Activated CD8-positive, alpha-beta memory T cell treated with anti-CD3 and anti-CD28 coated beads, Interleukin-2, amount 50 U/mL, for 24 hours (primary cell): ENCODE measurements around the gene S1PR4.
A peak's percentile ranks its signal among the peaks of the same experiment; 100 is the strongest.
"Not testable (repeated sequence)": the region's sequence is repeated elsewhere in the genome, so short reads cannot be mapped to it uniquely, and the experiment has no call there.

Experiments used
- DNase-seq: peaks from one replicate; pipeline ENCODE4 v3.0.0-alpha.2; 2020; ENCODE audit errors: extremely low read depth

Gene S1PR4

DNA sequence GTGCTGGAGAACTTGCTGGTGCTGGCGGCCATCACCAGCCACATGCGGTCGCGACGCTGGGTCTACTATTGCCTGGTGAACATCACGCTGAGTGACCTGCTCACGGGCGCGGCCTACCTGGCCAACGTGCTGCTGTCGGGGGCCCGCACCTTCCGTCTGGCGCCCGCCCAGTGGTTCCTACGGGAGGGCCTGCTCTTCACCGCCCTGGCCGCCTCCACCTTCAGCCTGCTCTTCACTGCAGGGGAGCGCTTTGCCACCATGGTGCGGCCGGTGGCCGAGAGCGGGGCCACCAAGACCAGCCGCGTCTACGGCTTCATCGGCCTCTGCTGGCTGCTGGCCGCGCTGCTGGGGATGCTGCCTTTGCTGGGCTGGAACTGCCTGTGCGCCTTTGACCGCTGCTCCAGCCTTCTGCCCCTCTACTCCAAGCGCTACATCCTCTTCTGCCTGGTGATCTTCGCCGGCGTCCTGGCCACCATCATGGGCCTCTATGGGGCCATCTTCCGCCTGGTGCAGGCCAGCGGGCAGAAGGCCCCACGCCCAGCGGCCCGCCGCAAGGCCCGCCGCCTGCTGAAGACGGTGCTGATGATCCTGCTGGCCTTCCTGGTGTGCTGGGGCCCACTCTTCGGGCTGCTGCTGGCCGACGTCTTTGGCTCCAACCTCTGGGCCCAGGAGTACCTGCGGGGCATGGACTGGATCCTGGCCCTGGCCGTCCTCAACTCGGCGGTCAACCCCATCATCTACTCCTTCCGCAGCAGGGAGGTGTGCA lies 587 bp downstream of the S1PR4 start:
- DNase-seq, result no peak

DNA sequence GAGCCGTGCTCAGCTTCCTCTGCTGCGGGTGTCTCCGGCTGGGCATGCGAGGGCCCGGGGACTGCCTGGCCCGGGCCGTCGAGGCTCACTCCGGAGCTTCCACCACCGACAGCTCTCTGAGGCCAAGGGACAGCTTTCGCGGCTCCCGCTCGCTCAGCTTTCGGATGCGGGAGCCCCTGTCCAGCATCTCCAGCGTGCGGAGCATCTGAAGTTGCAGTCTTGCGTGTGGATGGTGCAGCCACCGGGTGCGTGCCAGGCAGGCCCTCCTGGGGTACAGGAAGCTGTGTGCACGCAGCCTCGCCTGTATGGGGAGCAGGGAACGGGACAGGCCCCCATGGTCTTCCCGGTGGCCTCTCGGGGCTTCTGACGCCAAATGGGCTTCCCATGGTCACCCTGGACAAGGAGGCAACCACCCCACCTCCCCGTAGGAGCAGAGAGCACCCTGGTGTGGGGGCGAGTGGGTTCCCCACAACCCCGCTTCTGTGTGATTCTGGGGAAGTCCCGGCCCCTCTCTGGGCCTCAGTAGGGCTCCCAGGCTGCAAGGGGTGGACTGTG lies 1.2 kb downstream of the S1PR4 start:
- DNase-seq, result no peak

DNA sequence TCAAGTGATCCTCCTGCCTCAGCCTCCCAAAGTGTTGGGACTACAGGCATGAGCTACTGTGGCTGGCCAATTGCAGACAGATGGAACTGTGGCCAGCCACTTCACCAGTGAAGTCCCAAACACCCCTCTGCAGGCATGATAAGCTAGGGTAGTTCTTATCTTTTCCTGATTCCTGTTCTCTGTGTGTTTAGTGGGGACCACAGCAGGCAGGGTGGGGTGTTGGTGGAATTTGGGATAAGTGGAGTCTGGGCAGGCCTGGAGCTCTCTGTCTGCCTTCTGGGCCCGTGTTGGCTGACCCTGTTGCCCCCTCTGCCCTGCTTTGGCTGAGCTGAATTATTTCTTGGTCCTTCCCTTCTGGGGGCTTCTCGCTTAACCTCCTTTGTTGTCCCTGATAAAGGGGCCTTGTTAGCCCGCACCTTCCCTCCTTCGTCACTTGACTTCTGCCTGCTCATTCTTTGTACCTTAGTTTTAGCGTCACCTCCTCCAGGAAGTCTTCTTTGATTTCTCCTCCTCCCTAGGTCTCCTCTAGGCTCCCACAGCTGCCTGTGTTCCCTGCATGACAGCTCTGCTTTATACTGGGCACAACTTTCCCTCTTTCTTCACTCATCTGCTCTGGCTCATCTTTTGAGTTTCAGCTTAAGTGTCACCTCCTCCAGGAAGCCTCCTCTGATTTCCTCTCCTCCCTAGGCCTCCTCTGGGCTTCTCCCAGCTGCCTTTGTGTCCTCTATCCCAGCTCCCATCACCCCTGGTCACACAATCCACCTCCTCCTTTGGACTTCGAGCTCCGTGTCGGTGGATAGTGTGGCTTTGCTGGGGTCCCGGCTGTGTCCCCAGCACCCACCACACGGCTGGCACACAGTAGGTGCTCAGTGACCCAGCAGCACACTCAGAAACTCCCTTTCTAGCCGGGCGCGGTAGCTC lies 5.4 kb downstream of the S1PR4 start:
- DNase-seq, result no peak

DNA sequence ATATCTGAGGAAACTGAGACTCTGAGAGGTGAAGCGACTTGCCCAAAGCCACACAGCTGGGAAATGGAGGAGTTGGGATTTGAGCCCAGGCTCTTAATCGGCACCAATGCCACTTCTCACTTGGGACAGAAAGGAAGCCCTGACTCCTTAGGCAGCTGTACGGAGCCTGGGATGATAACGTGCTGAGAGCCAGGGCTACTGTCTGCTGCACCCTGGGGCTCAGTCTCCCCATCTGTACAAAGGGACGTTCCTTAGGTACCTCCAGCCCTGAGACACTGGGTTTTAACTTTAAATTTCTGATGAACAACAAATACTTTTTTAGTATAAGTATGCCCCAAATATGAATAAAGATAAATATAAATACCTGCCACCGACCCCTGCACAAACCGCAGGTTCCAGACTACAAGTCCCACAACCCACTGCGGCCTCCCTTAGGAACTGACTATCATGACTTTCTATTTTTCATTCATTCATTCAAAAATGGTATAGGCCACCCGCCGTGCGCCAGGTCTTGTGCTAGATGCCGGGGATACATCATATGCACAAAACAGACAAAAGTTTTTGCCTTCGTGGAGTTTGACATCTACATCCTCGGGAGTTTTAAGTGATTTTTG lies 6.4 kb downstream of the S1PR4 start:
- DNase-seq, result no peak

DNA sequence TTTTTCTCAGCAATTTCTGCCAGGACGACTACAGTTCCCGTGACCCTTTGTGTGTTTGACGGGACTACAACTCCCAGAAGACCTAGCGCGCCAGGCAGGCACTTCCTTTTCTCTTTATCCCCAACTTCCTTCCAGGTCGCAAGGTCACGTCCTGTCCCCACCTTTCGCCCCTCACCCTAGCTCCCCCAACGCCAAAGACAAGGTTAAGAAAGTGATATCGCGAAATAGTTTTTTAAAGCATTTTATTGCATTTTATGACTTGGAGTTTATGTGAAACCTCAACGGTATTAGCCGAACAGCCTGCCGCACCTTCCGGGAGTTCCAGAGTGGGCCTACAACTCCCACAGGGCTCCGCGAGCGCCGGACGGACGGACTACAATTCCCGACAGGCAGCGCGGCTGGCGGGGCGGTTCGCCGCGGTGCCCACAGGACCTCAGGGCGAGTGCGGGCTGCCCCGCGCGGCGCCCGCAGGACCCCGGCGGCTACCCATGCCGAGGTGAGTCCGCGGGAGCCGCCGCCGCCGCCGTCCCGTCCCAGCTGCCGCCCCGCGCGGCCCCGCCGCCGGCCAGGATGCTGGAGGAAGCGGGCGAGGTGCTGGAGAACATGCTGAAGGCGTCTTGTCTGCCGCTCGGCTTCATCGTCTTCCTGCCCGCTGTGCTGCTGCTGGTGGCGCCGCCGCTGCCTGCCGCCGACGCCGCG lies 7.0 kb downstream of the S1PR4 start, which contains the start of gene NCLN:
Gene NCLN (plus strand): TSS at position 470 of the 699 bp plus-strand sequence. CDS start 101 bp downstream, at position 571.
- DNase-seq, result peak; percentile 80

DNA sequence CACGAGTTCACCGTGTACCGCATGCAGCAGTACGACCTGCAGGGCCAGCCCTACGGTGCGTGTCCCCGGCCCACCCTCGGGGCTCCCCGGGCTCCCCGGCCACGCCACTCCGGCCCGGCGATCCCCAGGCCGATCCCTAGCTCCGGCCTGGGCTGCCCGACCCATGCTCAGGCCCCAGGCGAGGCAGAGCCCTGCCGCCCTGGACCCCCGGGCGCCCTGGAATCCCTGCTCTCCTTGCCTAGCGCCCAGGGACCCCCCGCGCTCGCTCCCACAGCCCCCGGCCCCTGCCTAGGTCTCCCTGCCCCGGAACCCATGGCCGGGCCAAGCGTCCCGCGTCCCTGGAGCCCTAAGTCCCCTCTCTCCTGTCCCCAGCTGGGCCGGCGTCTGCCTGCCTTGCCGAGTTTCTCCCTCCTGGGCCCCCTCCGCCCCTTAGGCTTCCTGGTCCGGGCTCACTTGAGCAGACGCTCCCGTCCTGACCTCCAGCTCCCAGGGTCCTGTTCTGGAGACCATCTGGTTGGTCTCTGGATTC lies 7.7 kb downstream of the S1PR4 start:
- no peak for DNase-seq

DNA sequence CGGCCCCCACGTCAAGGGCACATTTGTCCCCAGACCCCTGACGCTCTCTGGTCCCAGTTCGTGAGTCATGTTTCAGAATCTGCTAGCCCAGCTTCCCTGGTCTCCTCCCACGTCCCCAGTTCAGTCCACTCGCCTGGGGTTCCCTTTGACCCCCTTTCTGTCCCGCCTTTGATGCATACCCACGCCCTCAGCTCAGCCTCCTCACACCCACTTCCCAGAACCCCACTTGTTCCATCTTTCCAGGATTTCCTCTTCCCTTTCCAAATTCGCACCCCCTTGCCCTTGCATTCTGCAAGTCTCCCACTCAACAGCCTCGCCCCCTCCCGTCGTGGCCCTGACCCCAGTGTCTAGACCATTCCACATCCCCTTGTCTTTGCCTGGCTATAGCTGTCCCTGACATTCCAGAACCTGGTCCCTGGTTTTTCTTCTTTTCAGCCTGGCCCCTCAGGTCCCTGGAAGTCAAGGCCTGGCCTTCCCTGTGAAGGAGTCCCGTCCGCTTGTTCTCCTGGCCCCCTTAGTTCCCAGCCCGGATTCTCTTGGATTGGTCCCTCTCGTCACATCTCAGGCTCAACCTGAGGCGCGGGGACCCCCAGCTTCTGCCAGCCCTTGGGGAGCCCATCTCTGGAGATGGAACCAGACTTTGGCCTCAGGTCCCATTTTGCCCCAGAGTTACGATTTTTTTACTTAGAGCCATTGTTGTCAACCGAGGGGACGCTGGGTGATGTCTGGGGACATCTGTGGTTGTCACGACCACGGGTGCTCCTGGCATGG lies 8.5 kb downstream of the S1PR4 start:
- DNase-seq, result no peak

DNA sequence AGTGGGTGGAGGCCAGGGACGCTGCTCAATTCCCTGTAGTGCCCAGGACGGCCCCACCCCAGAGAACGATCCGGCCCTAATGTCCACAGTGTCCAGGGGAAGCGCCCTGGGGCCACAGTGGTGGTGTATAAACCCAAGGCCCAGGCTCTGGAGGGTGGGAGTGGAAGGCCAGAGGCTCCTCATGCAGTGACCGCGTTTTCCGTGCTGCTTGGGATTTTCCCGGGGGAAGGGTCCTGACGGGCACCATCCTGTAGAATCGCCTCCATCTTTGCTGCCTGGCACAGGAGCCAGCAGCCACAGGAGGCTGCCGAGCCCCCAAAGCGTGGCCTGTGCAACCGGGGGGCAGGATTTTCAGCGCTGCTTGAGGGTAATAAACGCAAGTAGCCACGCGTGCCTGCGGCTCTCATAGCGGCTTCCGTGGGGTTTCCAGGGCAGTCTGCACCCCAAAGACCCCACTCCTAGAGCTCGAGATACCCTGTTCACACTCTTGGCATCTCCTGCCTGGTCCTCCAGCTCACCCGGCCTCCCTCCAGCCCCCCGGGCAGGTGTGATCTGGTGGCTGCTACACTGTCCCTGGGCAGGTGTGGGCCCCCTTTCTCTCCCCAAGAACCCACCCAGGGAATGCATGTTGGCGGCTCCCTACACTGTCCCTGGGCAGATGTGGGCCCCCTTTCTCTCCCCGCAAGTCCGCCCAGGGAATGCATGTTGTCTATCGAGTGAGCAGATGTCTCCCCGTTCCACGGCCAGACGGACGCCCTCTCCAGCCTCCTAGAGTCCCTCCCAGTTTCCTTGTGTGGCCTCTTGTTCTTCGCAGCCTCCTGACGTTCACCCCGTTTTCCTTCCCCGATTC lies 9.3 kb downstream of the S1PR4 start:
- no peak for DNase-seq

DNA sequence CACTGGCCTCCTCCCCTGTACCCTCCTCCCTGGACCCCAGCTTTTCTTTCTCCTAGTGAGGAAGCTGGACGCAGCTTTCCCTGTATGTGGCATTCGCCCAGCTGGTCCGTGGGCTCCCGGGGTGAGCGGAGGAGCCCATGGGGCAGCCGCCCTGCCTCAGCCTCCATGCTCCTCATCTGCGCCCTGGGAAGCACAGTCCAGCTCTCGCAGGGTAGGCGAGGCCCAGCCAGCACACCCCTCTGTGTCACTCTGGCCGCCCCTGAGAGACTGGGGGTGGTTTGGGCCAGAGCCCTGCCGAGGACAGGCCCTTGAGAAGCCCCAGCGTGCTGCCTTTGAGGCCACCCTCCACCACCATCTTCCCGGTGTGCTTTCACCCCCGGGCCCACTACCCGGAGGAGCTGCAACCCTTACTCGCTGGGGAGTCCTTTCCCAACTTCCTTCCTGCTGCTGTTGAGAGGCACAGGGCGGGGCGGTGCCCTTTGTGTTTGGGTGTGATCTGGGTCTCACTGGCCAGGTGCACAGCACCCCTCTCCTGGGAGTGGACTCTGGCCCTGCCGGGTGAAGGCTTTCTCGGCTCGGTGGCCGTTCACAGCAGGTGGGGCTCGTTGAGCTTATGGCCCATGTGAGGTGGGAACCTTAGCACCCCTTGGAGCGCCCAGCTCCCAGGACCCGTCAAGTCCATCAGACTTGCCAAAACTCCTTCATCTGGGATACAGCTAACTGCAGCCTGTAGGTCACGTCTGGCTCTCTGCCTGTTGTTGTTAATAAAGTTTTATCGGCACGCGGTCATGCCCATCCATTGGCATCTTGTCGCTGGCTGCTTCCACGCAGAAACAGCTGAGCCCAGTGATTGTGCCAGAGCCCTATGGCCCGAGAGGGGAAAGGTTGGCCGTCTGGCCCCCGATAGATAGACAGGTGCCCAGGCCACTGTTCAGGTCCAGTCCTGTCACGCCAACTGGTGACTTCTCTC lies 10.3 kb downstream of the S1PR4 start:
- no peak for DNase-seq

DNA sequence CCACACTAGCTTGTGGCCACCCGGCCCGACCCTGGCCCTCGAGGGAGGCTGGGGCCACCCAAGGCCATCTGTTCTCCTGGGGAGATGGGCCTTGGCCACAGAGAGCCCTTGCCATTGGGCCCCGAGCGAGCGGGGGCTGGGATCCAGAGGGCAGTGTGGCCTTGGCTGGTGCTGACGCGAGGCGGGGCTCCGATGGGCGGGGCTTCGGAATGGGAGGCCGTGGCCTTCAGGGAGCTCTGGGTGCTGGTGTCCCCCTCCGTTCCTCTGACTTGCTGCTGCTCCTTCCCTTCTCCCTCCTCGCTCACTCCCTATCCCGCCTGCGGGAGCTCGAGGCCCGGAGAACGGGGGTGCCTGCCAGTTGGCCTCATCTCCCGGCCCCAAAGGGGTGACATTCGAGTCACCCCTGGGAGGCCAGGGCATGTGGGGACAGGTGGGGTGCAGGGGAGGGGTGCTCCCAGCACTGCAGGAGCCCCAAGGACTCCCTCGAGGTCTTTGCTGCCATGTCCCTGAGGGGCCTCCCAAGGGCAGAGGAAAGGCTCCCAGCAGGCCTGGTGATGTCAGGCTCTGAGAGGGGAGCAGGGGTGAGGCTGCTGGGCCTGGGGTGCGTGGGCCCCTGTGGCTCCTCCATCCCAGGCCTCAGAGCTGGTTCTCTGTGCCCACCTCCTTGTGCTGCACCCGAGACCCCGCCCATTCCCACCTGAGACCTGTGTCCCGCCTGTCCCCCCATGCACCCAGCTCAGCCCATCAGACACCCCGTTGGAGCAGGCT lies 11.3 kb downstream of the S1PR4 start:
- no peak for DNase-seq

DNA sequence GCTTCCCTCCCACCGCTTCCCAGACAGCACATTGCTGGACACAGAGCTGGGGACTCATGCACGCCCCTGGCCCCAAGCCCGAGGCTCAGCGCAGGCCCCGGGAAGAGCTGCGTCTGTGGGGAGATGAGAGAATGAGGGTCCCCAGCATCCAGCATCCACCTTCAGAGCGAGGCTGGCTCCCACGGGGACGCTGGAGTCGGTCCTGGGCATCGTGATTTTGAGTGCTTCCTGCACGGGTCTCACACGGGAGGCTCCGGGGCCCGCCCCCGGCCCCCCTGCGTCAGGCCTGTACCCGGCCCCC lies 11.9 kb downstream of the S1PR4 start:
- DNase-seq, result no peak

DNA sequence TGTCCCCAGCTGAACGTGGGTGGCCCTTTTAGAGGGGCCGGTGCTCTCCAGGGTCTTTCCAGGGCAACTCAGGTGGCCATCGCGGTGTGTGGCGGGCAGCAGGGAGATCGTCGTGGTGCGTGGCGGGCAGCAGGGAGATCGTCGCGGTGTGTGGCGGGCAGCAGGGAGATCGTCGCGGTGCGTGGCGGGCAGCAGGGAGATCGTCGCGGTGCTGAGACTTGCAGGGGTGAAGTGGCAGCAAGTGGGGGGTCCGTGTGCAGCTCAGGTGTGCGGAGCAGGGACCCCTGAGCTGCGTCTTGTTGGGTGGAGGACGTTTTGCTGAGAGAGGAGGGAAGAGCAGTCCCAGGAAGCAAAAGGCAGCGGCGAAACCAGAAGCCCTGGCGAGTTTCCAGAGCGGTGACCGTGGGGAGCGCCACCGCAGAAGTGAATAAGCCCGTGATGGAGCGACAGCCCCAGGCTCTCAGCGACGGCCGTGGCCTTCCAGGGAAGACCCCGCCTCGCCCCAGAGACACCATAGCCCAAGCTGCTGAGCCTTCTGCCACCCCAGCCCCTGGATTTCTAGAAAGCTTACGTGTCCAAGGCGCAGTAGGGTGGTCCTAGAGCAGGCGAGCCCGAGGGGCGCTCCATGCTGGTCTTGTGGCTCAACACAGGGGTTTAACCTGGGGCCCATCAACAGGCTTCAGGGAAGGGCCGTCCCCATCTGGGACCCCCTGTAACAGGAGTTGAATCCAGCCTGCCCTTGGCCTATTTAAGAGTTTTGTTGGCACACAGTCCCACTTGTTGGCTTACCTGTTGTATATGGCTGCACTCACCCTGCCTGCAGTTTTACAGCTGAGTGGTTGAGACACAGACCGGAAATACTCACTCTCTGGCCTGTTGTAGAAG lies 12.6 kb downstream of the S1PR4 start:
- no peak for DNase-seq

DNA sequence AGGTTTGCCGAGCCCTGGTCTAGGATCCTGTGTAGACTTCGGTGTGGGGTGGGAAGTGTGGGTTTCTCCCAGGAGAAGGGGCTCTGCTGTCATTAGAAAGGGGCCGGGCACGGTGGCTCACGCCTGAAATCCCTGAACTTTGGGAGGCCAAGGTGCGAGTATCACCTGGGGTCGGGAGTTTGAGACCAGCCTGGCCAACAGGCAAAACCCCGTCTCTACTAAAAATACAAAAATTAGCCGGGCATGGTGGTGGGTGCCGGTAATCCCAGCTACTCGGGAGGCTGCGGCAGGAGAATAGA lies 13.2 kb downstream of the S1PR4 start:
- not testable (repeated sequence) for DNase-seq

DNA sequence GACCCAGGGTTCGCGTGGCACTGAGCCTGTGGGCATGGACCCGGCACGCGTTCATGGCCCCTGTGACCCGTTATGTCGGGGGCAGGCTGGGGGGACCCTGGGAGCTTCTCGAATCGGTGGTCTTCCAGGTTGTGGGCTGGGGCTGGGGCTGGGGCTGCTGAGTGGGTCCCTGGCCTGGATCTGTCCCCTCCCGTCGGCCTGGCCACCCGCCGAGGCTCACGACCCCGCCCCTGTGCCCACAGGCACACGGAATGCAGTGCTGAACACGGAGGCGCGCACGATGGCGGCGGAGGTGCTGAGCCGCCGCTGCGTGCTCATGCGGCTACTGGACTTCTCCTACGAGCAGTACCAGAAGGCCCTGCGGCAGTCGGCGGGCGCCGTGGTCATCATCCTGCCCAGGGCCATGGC lies 13.7 kb downstream of the S1PR4 start:
- DNase-seq, result no peak

DNA sequence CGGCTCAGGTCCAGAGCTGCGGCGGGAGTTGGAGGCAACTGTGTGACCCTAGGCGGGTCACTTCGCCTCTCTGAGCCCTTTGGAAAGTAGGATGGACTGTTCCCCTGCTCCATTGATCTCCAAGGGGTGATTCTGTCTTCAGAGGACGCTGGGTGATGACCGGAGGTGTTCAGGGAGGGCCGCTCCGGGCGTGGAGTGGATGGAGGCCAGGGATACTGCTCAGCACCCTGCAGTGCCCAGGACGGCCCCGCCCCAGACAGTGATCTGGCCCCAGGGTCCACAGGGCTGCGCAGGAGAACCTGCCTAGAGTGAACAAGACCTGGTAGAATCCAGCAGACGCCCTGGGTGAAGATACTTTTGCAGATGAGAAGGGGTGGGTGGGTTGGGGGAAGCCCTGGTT lies 14.1 kb downstream of the S1PR4 start:
- DNase-seq, result no peak

DNA sequence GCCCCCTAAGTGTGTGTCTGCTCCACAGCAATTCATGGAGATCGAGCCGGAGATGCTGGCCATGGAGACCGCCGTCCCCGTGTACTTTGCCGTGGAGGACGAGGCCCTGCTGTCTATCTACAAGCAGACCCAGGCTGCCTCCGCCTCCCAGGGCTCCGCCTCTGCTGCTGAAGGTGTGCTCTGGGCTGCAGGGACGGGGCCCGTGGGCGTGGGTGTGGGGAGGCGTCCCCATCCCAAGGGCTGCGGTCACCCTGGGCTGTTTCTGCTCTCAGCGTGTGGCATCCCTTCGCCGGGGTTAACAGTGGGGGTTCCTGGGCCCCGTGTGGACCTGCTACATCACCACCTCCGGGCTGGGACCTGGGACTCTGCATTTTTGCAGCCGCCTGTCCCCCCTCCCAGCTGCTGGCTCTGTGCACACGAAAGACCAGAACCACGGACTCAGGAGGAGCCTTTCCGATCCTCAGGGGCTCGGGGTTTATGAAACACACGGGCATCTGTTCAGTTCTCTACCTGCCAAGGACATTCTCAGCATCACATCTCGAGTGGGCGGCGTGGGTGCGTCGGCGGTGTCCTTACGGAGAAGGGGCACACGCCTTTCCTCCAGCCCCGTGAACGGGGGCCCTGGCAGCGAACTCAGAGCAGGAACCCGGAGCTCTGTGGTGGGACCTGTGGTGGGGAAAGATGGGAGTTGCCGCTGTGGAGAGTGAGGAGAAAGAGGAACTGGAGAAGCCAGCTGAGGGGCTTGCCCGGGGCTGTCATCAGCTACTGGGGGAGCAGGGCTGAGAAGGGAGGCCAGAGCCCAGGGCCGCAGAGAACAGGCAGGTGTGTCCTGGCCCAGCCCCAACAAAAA lies 14.9 kb downstream of the S1PR4 start:
- no peak for DNase-seq
